ENCODE measurements around the gene OLAH. TPM values are rescaled to one million over a fixed set of nuclear protein-coding genes. Genes with fewer than 3 reads are reported as not detected.

OLAH gene
- total RNA-seq, 2 experiments from 2014 or later = 0.45 to 0.61 TPM

DNA sequence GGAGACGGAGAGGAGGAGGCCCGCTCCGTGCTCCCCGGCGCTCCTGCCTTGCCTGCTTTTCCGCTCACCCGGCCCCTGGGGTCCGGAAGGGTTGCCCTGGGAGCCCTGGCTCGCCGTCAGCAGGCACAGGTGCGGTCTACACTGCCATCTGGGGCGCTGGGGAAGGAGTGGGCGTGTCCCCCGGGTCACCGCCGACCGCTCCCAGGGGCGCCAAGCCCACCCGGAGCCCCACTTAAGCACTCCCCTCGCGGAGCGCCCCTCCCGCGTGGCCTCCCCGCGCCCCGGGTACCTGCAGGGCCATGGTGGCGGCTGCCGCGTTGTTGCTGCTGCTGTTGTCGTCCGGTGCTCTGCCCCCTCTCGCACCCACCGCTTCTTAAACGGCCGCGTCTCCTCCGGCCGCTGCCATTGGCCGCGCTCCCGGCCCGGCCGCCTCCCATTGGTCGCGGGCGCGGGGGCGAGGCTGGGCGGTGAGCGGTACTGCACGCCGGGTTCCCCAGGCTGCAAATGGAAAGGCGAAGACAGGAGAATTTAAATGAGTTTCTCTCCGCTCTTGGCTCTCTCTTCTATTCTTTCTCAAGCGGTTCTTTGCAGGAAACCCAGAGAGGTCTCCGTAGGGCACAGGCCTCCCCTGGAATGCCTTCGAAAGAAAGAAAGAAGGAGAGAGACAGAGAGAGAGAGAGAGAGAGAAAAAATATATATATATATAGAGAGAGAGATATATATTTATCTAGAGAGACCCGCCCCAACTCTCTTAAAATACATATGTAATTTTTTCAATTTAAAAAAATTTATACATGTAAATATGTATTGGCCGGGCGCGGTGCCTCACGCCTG is 44.9 kb downstream of the OLAH start, which contains the start of gene ACBD7:
TSS of gene ACBD7 (minus strand) at position 349 of the 834 bp plus-strand sequence. CDS start at position 301, 48 bp downstream.
- H3K27me3 Mint-ChIP-seq = no peaks in the 10 kb centered on the region
- H3K36me3 Mint-ChIP-seq = no peaks in the 10 kb centered on the region
- no peaks in the 10 kb centered on the region for H3K9me3 Mint-ChIP-seq
- DNase-seq (peak; percentile 90), ATAC-seq (ENCODE audit: low read depth) (peak; percentile 100)
- peak within 1 kb of the TSS; percentile 51 for H3K27ac Mint-ChIP-seq
- POLR2A ChIA-PET = no interaction called here
- H3K4me3 Mint-ChIP-seq = peak within 1 kb of the TSS; percentile 73
- H3K4me1 Mint-ChIP-seq = no peaks in the 10 kb centered on the region

DNA sequence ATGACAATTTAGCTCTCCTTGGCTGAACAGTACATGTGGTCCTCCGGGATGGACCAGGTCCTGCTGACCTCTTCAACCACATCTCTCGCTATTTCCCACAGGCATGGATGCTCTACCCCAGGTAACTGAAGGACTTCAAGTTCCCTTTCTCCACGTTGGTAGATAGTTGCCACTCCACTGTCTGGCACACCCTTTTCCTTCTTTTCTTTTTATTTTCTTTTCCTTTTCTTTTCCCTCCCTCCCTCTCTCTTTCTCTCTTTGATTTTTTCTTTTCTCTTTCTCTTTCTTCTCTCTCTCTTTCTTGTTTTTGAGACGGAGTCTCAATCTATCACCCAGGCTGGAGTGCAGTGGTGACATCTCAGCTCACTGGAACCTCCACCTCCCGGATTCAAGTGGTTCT is 47.7 kb downstream of the OLAH start:
- H3K4me1 Mint-ChIP-seq = peaks cover under 1% of the 10 kb centered on the region
- DNase-seq (no peak), ATAC-seq (ENCODE audit: low read depth) (no peak)
- POLR2A ChIA-PET = no interaction called here
- H3K27ac Mint-ChIP-seq = no peak overlapping the region
- no peaks in the 10 kb centered on the region for H3K36me3 Mint-ChIP-seq
- H3K9me3 Mint-ChIP-seq = no peaks in the 10 kb centered on the region
- no peak overlapping the region for H3K4me3 Mint-ChIP-seq
- H3K27me3 Mint-ChIP-seq = no peaks in the 10 kb centered on the region

DNA sequence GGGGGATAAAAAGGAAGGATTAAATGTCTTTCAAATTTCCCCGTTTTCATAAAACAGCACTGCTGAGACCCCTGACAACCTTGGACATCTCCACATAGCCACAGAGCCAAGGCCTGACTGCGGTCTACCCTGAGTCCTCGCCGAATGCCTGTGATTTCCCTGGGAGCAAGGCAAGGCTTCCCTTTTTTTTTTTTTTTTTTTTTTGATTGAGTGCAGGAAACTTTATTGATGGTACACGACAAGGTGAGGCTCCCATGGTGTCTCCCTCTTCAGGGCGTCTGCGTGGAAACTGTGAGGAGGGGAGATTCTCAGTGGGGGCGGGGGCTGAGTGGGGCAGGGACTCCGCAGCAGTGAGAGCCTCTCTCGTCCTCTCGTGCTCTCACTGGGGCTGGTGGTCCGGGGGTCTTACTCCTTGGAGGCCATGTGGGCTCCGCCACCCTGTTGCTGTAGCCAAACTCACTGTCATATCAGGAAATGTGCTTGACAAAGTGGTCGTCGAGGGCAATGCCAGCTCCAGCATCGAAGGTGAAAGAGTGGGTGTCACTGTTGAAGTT is 49.2 kb downstream of the OLAH start:
- no peak for DNase-seq
- POLR2A ChIA-PET = no interaction called here
- Mint-ChIP-seq H3K27ac (no peak overlapping the region), H3K4me3 (no peak overlapping the region), H3K4me1 (peaks cover 4% of the 10 kb centered on the region), H3K36me3 (peaks cover 2% of the 10 kb centered on the region), H3K27me3 (no peaks in the 10 kb centered on the region), H3K9me3 (no peaks in the 10 kb centered on the region)
- ATAC-seq (ENCODE audit: low read depth) = no peak

DNA sequence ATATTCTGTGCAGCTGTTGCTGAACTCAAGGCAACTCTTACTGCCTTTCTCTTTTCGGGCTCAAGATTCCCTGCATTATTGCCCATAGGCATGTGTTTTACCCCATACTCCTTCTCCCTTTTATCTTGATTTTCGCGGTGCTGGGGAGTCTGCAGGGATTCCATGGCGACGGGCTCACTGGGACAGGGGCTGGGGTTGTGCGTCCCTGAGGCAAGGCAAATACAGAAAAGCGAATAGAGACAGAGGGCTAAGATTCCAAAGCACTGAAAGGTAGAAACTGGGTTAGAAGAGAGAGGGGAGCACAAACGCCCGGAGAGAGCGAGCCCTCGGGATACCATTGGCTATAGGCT is 52.9 kb downstream of the OLAH start:
- H3K27ac Mint-ChIP-seq = peak overlapping the region; percentile 97
- no peak for DNase-seq
- H3K4me1 Mint-ChIP-seq = peaks cover 20% of the 10 kb centered on the region
- no peaks in the 10 kb centered on the region for H3K27me3 Mint-ChIP-seq
- H3K36me3 Mint-ChIP-seq = peaks cover 3% of the 10 kb centered on the region
- H3K9me3 Mint-ChIP-seq = no peaks in the 10 kb centered on the region
- POLR2A ChIA-PET = interaction anchor here (2.3 kb wide), 1 partner anchor 137 kb away, joined by 7 read pairs; the partner anchor contains the start of gene MEIG1
- peak overlapping the region; percentile 97 for H3K4me3 Mint-ChIP-seq
- ATAC-seq (ENCODE audit: low read depth) = peak; percentile 21

DNA sequence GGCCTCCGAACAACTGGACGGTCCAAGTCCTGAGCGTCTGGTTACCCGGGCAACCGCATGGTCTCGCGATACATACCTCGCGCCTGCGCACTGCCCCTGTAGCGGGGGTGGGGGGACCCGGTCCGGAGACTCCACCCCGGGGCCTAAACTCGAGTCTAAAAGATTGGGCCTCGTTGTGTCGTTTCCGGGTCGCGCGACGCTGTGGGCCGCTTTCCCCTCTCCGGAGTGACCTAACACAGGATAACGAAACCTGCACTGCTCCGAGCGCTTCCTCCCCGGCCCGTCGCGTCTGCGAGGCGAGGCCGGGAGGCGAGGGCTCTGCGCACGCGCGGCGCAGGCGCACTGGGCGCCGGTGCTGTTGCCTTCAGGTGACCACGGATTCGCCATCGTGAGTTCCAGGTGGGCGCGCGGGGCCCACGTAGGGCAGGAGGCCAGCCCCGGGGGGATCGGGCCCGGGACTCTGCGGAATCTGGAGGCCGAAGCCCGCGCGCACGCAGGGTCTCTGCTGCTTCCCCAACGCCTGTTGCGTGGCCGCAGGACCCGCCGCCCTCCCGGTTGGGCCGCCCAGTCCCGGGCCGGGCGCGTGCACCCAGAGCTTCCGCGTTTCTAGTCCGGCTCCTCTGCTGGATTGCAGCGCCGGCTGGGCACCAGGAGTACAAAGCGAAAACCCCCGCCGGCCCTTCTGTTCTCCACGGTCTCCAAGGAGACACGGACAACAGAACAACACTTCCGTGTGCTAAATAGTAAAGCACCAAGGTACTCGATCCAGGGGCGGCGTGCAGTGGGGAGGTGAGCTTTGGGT is 53.5 kb downstream of the OLAH start, which contains the start of gene RPP38:
TSS of gene RPP38 (plus strand) at position 345 of the 802 bp plus-strand sequence. CDS start 5,960 bp downstream, outside the sequence.
- peaks cover 20% of the 10 kb centered on the region for H3K4me1 Mint-ChIP-seq
- ATAC-seq (ENCODE audit: low read depth) (peak; percentile 92), DNase-seq (peak; percentile 97)
- peak within 1 kb of the TSS; percentile 97 for H3K27ac Mint-ChIP-seq
- H3K4me3 Mint-ChIP-seq = peak within 1 kb of the TSS; percentile 97
- POLR2A ChIA-PET = interaction anchor here (0.8 to 2.3 kb wide), 4 partner anchors 72 to 545 kb away, joined by 3 to 11 read pairs (median 5); partner anchors contain the start of genes MEIG1 and NMT2
- peaks cover 3% of the 10 kb centered on the region for H3K36me3 Mint-ChIP-seq
- no peaks in the 10 kb centered on the region for H3K9me3 Mint-ChIP-seq
- no peaks in the 10 kb centered on the region for H3K27me3 Mint-ChIP-seq

DNA sequence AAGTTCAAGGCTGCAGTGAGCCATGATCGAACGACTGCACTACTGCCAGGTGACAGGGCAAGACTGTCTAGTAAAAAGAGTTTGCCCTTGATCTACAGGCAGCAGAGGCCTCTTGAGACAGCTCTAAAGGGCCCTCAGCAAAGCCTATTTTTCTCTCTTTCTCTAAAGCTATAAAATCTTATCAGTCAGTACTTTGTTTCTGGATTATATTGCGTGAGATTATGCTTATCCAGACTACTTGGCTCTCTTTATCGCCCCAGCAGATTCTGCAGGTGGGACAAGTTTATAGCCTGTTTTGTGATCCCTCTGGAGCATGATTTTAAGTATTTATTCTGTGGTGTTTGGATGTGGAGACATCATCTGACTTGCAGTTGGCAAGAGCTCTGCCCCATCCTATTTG is 56.1 kb downstream of the OLAH start:
- POLR2A ChIA-PET = interaction anchor here (1.1 kb wide), 1 partner anchor 147 kb away, joined by 3 read pairs; the partner anchor contains the start of gene DCLRE1C
- DNase-seq = no peak
- H3K27me3 Mint-ChIP-seq = no peaks in the 10 kb centered on the region
- no peaks in the 10 kb centered on the region for H3K9me3 Mint-ChIP-seq
- H3K4me1 Mint-ChIP-seq = peaks cover 20% of the 10 kb centered on the region
- H3K36me3 Mint-ChIP-seq = peaks cover 5% of the 10 kb centered on the region
- peak overlapping the region; percentile 4 for H3K4me3 Mint-ChIP-seq
- peak overlapping the region; percentile 26 for H3K27ac Mint-ChIP-seq
- ATAC-seq (ENCODE audit: low read depth) = no peak

DNA sequence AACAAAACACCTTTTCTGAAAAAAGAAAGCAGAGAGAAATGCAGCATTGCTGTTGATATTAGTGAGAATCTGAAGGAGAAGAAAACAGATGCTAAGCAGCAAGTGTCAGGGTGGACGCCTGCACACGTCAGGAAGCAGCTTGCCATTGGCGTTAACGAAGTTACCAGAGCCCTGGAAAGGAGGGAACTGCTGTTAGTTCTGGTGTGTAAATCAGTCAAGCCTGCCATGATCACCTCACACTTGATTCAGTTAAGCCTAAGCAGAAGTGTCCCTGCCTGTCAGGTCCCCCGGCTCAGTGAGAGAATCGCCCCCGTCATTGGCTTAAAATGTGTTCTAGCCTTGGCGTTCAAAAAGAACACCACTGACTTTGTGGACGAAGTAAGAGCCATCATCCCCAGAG is 59.8 kb downstream of the OLAH start:
- H3K4me1 Mint-ChIP-seq = peaks cover 24% of the 10 kb centered on the region
- no peak overlapping the region for H3K27ac Mint-ChIP-seq
- no peaks in the 10 kb centered on the region for H3K9me3 Mint-ChIP-seq
- peaks cover 6% of the 10 kb centered on the region for H3K36me3 Mint-ChIP-seq
- ATAC-seq (ENCODE audit: low read depth) (no peak), DNase-seq (no peak)
- no peaks in the 10 kb centered on the region for H3K27me3 Mint-ChIP-seq
- no peak overlapping the region for H3K4me3 Mint-ChIP-seq
- POLR2A ChIA-PET = no interaction called here

DNA sequence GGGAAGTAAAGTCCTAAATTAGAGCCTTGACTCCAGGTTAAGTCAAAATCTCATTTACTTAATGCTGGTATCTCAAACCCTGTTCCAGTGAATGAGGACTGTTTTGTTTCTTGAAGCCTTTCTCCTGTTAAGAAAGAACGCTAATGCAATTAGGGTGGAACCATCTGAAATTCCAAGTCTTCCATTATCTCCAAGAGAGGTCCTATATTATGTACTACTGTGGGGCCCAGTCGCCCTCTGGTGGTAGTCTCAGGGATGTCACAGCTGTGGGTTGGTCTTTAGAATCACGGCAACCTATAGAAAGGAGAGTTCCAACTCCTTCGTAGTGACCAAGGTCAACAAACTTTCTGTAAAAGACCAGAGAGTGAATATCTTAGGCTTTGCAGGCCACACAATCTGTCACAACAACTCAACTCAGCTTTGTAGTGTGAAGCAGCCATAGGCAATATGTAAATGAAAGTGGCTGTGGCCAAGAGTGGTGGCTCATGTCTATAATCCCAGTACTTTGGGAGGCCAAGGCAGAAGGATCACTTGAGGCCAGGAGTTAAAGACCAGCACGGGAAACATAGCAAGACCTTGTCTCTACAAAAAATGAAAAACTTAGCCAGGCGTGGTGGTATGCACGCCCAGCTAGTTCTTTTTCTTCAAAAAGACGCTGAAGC is 62.7 kb downstream of the OLAH start:
- Mint-ChIP-seq H3K4me1 (peaks cover 8% of the 10 kb centered on the region), H3K27ac (no peak overlapping the region), H3K36me3 (peaks cover 9% of the 10 kb centered on the region), H3K27me3 (no peaks in the 10 kb centered on the region), H3K4me3 (no peak overlapping the region), H3K9me3 (no peaks in the 10 kb centered on the region)
- peak; percentile 61 for DNase-seq
- peak; percentile 85 for ATAC-seq (ENCODE audit: low read depth)
- POLR2A ChIA-PET = no interaction called here

DNA sequence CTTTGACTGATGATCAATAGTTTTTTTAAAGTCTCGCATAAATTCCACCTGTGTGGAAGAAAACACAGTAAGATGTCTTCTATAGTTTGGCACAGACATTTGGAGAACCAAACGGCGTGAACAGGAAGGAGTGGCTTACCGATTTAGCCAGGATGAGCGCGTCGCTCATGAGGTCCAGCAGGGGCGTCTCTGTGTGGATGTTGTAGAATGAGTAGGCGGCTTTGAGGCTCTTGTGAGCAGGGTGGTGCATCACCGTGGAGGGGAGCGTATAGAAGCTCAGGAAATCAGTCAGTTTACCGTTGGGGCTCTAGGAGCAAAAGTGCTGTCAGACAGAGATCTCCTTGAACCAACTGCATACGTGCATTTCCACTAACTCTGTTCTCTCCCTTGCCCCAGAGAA is 68.9 kb downstream of the OLAH start:
- POLR2A ChIA-PET = no interaction called here
- no peak for DNase-seq
- no peaks in the 10 kb centered on the region for H3K27me3 Mint-ChIP-seq
- no peaks in the 10 kb centered on the region for H3K9me3 Mint-ChIP-seq
- no peak overlapping the region for H3K27ac Mint-ChIP-seq
- H3K4me3 Mint-ChIP-seq = no peak overlapping the region
- H3K4me1 Mint-ChIP-seq = no peaks in the 10 kb centered on the region
- no peak for ATAC-seq (ENCODE audit: low read depth)
- peaks cover 18% of the 10 kb centered on the region for H3K36me3 Mint-ChIP-seq

DNA sequence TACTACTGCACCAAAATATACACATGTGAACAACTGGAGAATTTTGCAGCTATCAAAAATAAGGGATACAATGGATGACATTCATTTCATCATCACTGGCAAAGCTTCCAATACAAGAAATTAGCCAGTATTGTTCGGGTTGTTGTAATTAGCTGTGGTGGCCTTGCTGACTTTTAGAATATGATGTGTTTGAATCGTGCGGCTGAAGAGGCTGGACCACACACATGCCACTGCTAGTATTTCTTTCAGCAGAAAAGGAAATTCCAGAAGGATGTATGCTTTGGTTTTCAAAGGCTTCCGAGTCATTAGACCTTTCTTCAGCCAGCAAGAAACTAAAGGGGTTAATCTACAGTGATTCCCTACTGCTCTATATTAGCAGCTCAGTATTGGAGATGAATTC is 70.0 kb downstream of the OLAH start:
- POLR2A ChIA-PET = no interaction called here
- H3K9me3 Mint-ChIP-seq = no peaks in the 10 kb centered on the region
- ATAC-seq (ENCODE audit: low read depth) (no peak), DNase-seq (no peak)
- H3K36me3 Mint-ChIP-seq = peaks cover 15% of the 10 kb centered on the region
- no peaks in the 10 kb centered on the region for H3K4me1 Mint-ChIP-seq
- no peak overlapping the region for H3K4me3 Mint-ChIP-seq
- no peaks in the 10 kb centered on the region for H3K27me3 Mint-ChIP-seq
- no peak overlapping the region for H3K27ac Mint-ChIP-seq

DNA sequence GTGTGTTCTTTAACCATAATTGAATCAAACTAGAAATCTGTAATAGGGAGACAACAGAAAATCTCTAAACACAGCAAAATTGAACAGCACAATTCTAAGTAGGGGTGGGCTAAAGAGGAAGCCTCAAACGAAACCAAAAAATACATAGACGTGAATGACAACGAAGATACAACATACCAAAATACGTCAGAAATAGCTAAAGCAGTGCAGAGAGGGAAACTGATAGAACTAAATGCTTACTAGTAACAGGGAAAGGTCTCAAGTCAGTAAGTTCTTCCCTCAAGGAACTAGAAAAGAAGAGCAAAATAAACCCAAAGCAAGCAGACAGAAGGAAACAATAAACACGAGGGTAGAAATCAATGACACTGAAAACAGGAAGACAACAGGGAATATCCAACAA is 72.5 kb downstream of the OLAH start:
- Mint-ChIP-seq H3K27ac (no peak overlapping the region), H3K36me3 (peaks cover 25% of the 10 kb centered on the region), H3K9me3 (no peaks in the 10 kb centered on the region), H3K4me3 (no peak overlapping the region), H3K27me3 (no peaks in the 10 kb centered on the region), H3K4me1 (no peaks in the 10 kb centered on the region)
- POLR2A ChIA-PET = no interaction called here
- DNase-seq (no peak), ATAC-seq (ENCODE audit: low read depth) (no peak)

DNA sequence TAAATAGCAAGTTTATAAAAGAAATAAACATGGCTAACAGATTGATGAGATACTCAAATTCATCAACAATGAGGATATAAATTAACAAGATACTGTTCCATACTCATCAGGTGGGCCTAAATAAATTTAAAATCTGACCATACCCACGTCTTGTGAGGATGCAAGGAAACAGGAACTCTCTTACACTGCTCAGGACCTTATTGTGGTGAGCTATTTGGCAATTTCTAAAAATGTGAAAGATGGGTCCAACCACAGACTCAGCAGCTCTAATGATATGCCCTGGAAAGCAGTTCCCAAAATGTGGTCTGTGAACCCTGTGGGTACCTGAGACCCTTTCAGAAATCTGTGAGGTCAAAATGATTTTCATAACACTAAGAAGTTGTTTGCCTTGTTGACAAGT is 74.9 kb downstream of the OLAH start:
- Mint-ChIP-seq H3K4me1 (peaks cover 2% of the 10 kb centered on the region), H3K4me3 (no peak overlapping the region), H3K27me3 (no peaks in the 10 kb centered on the region), H3K36me3 (peaks cover 24% of the 10 kb centered on the region), H3K27ac (no peak overlapping the region), H3K9me3 (no peaks in the 10 kb centered on the region)
- POLR2A ChIA-PET = no interaction called here
- no peak for DNase-seq
- no peak for ATAC-seq (ENCODE audit: low read depth)

DNA sequence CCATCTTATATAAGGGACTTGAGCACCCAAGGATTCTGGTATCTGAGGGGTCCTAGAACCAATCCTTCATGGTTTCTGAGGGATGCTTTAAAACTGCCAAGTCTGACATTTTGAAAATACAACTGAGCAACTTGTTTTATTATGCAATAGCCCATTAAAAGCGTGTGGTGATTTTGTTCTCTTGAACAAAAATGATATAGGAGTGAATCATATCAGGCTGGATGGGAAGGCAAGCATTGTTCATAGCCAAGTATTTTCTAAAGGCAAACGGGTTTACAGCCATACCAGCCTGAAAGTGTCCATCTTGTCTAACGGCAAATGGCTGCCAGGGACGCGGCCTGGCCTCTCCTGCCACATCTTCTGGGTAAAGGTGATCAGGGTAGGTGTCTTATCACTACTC is 76.8 kb downstream of the OLAH start:
- Mint-ChIP-seq H3K9me3 (no peaks in the 10 kb centered on the region), H3K27me3 (no peaks in the 10 kb centered on the region), H3K4me1 (peaks cover 7% of the 10 kb centered on the region), H3K4me3 (no peak overlapping the region), H3K27ac (no peak overlapping the region), H3K36me3 (peaks cover 30% of the 10 kb centered on the region)
- POLR2A ChIA-PET = no interaction called here
- ATAC-seq (ENCODE audit: low read depth) = no peak
- no peak for DNase-seq
